ENCODE data around the gene SPACA7. TPM values are rescaled to one million over a fixed set of nuclear protein-coding genes. Genes with fewer than 3 reads are reported as not detected.

Gene SPACA7, protein sequence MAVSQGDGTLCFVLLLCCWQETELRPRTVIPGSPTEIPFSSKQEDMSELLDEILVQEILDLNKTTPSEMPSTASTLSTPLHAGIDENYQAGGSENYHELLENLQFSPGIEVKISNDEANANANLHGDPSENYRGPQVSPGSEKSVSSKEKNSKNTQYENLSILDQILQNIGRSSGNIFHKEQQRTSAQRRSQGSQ
- total RNA-seq, result not detected
- polyA plus RNA-seq, result not detected
- long read RNA-seq, donor 1, result 0 reads
- long read RNA-seq, donor 2, result 0 reads
- long read RNA-seq, donor 3, result 0 reads
- long read RNA-seq, donor 4, result 0 reads
- long read RNA-seq, donor 5, result 0 reads
- long read RNA-seq, donor 6, result 0 reads
- long read RNA-seq, donor 7, result 0 reads
- long read RNA-seq, donor 8, result 0 reads
- long read RNA-seq, donor 9, result 0 reads
- long read RNA-seq, donor 10, result 0 reads

DNA sequence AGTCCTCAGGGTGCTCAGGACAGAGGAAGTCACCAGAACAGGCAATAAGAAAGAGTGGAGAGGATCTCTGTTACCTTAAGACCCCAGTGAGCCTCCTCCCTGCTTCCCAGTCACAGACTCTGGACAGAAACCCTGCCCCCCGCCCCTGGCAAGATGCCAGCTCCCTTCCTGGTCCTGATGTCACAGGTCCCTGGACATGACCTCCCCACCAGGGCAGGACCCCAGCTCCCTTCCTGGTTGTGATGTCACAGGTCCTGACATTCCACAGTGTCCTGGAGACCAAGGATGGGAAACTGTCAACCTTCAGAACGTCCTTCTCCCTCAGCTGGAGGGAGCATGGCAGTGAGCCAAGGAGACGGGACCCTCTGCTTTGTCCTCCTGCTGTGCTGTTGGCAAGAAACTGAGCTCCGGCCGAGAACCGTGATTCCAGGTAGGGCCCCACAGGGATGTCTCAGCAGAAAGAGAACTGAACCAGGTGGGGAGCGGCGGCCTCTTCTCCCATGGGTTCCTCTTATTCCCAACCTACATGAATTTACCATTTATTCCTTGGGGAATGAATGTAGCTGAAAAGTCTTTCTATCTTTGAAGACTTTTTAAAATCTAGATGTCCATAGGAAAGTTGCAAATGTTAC lies at the start of gene SPACA7:
Gene SPACA7 (plus strand): TSS at position 306 of the 632 bp plus-strand sequence. CDS start 31 bp downstream, at position 337.
- H3K9me3 ChIP-seq (replicated peaks in 1 of 3), result no peaks in the 10 kb centered on the region
- no peaks in the 10 kb centered on the region for H3K27me3 ChIP-seq
- DNase-seq, result no peak
- H3K4me1 ChIP-seq (replicated peaks in 1 of 2), result no peaks in the 10 kb centered on the region
- no peak for TF ChIP-seq POLR2A (IDR thresholded peaks at IDR 0.05)
- TF ChIP-seq, protein P1, sequence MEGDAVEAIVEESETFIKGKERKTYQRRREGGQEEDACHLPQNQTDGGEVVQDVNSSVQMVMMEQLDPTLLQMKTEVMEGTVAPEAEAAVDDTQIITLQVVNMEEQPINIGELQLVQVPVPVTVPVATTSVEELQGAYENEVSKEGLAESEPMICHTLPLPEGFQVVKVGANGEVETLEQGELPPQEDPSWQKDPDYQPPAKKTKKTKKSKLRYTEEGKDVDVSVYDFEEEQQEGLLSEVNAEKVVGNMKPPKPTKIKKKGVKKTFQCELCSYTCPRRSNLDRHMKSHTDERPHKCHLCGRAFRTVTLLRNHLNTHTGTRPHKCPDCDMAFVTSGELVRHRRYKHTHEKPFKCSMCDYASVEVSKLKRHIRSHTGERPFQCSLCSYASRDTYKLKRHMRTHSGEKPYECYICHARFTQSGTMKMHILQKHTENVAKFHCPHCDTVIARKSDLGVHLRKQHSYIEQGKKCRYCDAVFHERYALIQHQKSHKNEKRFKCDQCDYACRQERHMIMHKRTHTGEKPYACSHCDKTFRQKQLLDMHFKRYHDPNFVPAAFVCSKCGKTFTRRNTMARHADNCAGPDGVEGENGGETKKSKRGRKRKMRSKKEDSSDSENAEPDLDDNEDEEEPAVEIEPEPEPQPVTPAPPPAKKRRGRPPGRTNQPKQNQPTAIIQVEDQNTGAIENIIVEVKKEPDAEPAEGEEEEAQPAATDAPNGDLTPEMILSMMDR (IDR thresholded peaks at IDR 0.05), result no peak
- H3K4me3 ChIP-seq, result no peak within 1 kb of the TSS
- H3K36me3 ChIP-seq (replicated peaks in 1 of 2), result no peaks in the 10 kb centered on the region
- no peak within 1 kb of the TSS for H3K27ac ChIP-seq
- 65 to 76% (median 72%) methylated on average over 7 to 8 of the region's 8 CpGs for WGBS, 4 donors
- intact Hi-C loops (cut with DNase I), result no loop called here

DNA sequence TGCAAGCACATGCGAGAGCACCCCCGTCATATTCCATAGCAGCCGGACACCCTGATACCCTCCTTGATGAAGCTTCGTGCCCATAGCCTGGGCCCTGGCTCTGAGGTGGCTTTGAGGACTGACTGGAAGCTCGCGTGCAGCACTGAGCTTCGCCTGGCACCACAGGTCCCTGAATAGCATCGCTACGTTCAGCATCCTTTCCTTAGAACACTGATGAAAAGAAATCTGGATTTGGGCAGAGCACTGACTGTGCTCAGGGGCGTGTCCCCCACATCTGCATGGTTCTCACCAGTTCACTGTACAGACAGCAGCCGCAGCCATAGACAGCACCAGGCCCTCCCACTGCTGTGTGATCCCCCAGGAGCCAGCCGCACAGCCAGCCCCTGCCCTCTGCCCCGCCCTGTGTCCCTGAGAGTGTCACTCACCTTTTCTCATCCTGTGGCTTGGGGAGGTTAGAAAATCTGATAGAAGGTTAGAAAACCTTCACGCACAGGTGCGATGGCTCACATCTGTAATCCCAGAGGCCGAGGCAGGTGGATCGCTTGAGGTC lies 49.3 kb upstream of the SPACA7 start:
- H3K27me3 ChIP-seq, result peaks cover 19% of the 10 kb centered on the region
- no peaks in the 10 kb centered on the region for H3K4me1 ChIP-seq (replicated peaks in 1 of 2)
- H3K36me3 ChIP-seq (replicated peaks in 1 of 2), result no peaks in the 10 kb centered on the region
- intact Hi-C loops (cut with DNase I), result no loop called here
- H3K9me3 ChIP-seq (replicated peaks in 1 of 3), result no peaks in the 10 kb centered on the region
- no peak overlapping the region for H3K27ac ChIP-seq
- no peak overlapping the region for H3K4me3 ChIP-seq
- 78 to 87% (median 84%) methylated on average over 13 to 17 of the region's 17 CpGs for WGBS, 4 donors
- TF ChIP-seq, protein P1 (IDR thresholded peaks at IDR 0.05), result no peak
- no peak for DNase-seq

DNA sequence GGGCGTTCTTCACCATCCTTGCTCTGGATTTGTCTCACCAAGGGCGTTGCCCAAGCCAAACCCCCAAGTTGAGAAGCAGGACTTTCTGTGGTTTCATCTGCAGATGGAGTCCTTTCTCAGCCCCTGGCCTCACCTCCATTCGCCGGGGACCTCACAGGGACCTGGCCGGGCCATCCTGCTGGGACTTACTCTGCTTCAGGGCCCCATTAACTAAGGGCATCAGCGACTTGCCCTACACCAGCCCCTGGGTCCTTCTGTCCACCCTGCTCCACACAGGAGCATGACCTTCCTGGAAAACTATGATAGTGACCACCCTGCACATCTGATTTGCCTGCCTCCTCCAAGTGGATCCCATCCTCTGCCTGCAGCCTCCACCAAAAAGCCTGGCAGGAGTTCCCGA lies 47.2 kb upstream of the SPACA7 start:
- Histone ChIP-seq H3K27me3 (peaks cover 37% of the 10 kb centered on the region), H3K4me3 (no peak overlapping the region), H3K27ac (no peak overlapping the region), H3K9me3 (replicated peaks in 1 of 3) (no peaks in the 10 kb centered on the region), H3K36me3 (replicated peaks in 1 of 2) (no peaks in the 10 kb centered on the region), H3K4me1 (replicated peaks in 1 of 2) (no peaks in the 10 kb centered on the region)
- intact Hi-C loops (cut with DNase I), result no loop called here
- WGBS, 4 donors, result 67 to 76% (median 71%) methylated on average over 6 to 7 of the region's 7 CpGs
- no peak for DNase-seq
- TF ChIP-seq, protein P1 (IDR thresholded peaks at IDR 0.05), result no peak
- no peak for TF ChIP-seq POLR2A (IDR thresholded peaks at IDR 0.05)

DNA sequence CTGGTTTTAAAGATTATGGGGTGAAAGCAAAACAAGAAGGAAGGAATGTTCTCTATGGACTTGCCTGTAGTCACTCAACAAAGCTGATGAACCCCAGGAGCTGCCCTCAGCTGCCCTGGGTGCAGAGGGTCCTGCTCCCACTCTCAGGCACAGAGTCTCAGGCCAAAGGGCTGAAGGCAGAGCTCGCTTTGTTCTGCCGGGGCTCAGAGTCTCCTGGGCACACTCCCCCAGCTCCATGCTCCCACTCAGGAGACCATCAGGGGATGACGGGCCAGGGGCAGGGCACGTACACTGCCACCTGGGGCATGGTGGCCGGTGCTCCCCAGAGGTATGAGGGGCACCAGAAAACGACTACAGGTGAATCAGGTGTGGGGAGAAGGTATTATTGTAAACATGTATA lies 46.8 kb upstream of the SPACA7 start:
- H3K36me3 ChIP-seq (replicated peaks in 1 of 2), result no peaks in the 10 kb centered on the region
- TF ChIP-seq, protein P1 (IDR thresholded peaks at IDR 0.05), result no peak
- no peak for TF ChIP-seq POLR2A (IDR thresholded peaks at IDR 0.05)
- H3K9me3 ChIP-seq (replicated peaks in 1 of 3), result no peaks in the 10 kb centered on the region
- peaks cover 37% of the 10 kb centered on the region for H3K27me3 ChIP-seq
- H3K27ac ChIP-seq, result no peak overlapping the region
- intact Hi-C loops (cut with DNase I), result no loop called here
- WGBS, 4 donors, result 65 to 75% (median 70%) methylated on average over 4 to 6 of the region's 6 CpGs
- no peaks in the 10 kb centered on the region for H3K4me1 ChIP-seq (replicated peaks in 1 of 2)
- H3K4me3 ChIP-seq, result no peak overlapping the region
- DNase-seq, result no peak

All from adrenal gland (tissue), 19 donors.